H9 (cell line): ENCODE results near the gene PSMD6. TPM values are rescaled to one million over a fixed set of nuclear protein-coding genes. Genes with fewer than 3 reads are reported as not detected.

ENCODE experiments used
- DNase-seq: peaks from one replicate; pipeline ENCODE4 v3.0.0-alpha.2; 2017
- H2AFZ ChIP-seq: one replicate; pipeline ENCODE4 v1.6.1; 2013; ENCODE audit warnings: mild to moderate bottlenecking, low read length, control low read depth, moderate library complexity
- H2AK5ac ChIP-seq: 2 replicates; pipeline ENCODE4 v1.6.1; 2013; ENCODE audit warnings: low read length, control low read depth, mixed read lengths; ENCODE audit not compliant: insufficient read length
- H2BK120ac ChIP-seq: one replicate; pipeline ENCODE4 v1.6.1; 2013; ENCODE audit warnings: low read depth, mild to moderate bottlenecking, low read length, control low read depth, inconsistent platforms; ENCODE audit not compliant: poor library complexity, severe bottlenecking
- H2BK12ac ChIP-seq: 2 replicates; pipeline ENCODE4 v1.6.1; 2013; ENCODE audit warnings: low read length, control low read depth, mixed read lengths, low read depth; ENCODE audit not compliant: insufficient read length
- H2BK15ac ChIP-seq: 2 replicates; pipeline ENCODE4 v1.6.1; 2013; ENCODE audit warnings: low read depth, low read length, control low read depth
- H2BK20ac ChIP-seq: one replicate; pipeline ENCODE4 v1.6.1; 2013; ENCODE audit warnings: low read depth, mild to moderate bottlenecking, low read length, control low read depth, inconsistent platforms; ENCODE audit not compliant: poor library complexity, severe bottlenecking
- H2BK5ac ChIP-seq: 2 replicates; pipeline ENCODE4 v1.6.1; 2013; ENCODE audit warnings: low read length, control low read depth, mixed read lengths; ENCODE audit not compliant: insufficient read length
- H3K14ac ChIP-seq: 2 replicates; pipeline ENCODE4 v1.6.1; 2013; ENCODE audit warnings: low read length, control low read depth; ENCODE audit not compliant: insufficient read depth
- H3K18ac ChIP-seq: 2 replicates; pipeline ENCODE4 v1.6.1; 2013; ENCODE audit warnings: low read depth, mild to moderate bottlenecking, mixed read lengths, low read length, control low read depth; ENCODE audit not compliant: insufficient read length
- H3K23ac ChIP-seq: 2 replicates; pipeline ENCODE4 v1.6.1; 2013; ENCODE audit warnings: low read length, control low read depth, mixed read lengths, low read depth; ENCODE audit not compliant: insufficient read length
- H3K23me2 ChIP-seq: 2 replicates; pipeline ENCODE4 v1.6.1; 2013; ENCODE audit warnings: low read depth, mild to moderate bottlenecking, mixed read lengths, low read length, control low read depth; ENCODE audit not compliant: insufficient read length, poor library complexity, severe bottlenecking
- H3K27ac ChIP-seq: 2 replicates; pipeline ENCODE4 v1.5.1; 2013; ENCODE audit warnings: low read length, control low read depth, mixed read lengths, low read depth; ENCODE audit not compliant: insufficient read length
- H3K27me3 ChIP-seq: 2 replicates; pipeline ENCODE4 v1.6.1; 2013; ENCODE audit warnings: low read length, control low read depth, inconsistent platforms; ENCODE audit not compliant: insufficient read depth
- H3K4ac ChIP-seq: 2 replicates; pipeline ENCODE4 v1.6.1; 2013; ENCODE audit warnings: low read depth, mild to moderate bottlenecking, control low read depth, inconsistent platforms, low read length, moderate library complexity
- H3K4me1 ChIP-seq: 2 replicates; pipeline ENCODE4 v1.6.1; 2013; ENCODE audit warnings: low read length, control low read depth, inconsistent platforms; ENCODE audit not compliant: insufficient read depth
- H3K4me2 ChIP-seq: 2 replicates; pipeline ENCODE4 v1.6.1; 2013; ENCODE audit warnings: low read length, control low read depth, mixed read lengths; ENCODE audit not compliant: insufficient read length, insufficient read depth
- H3K56ac ChIP-seq: 2 replicates; pipeline ENCODE4 v1.6.1; 2013; ENCODE audit warnings: low read depth, mild to moderate bottlenecking, mixed read lengths, low read length, control low read depth; ENCODE audit not compliant: insufficient read length
- H3K79me1 ChIP-seq: 2 replicates; pipeline ENCODE4 v1.6.1; 2013; ENCODE audit warnings: low read depth, mild to moderate bottlenecking, moderate library complexity, low read length, control low read depth, inconsistent platforms; ENCODE audit not compliant: insufficient read depth, poor library complexity, severe bottlenecking
- H3K79me2 ChIP-seq: 2 replicates; pipeline ENCODE4 v1.6.1; 2013; ENCODE audit warnings: low read length, control low read depth, inconsistent platforms; ENCODE audit not compliant: insufficient read depth
- H3K9ac ChIP-seq: 2 replicates; pipeline ENCODE4 v1.6.1; 2013; ENCODE audit warnings: low read length, control low read depth, mixed read lengths; ENCODE audit not compliant: insufficient read length; ENCODE audit errors: extremely low read depth
- H3K9me3 ChIP-seq: one replicate; pipeline ENCODE4 v1.6.1; 2013; ENCODE audit warnings: low read depth, low read length, inconsistent platforms; ENCODE audit not compliant: control insufficient read depth
- H3T11ph ChIP-seq: one replicate; pipeline ENCODE4 v1.6.1; 2013; ENCODE audit warnings: mild to moderate bottlenecking, low read length, control low read depth, inconsistent platforms
- H4K20me1 ChIP-seq: one replicate; pipeline ENCODE4 v1.6.1; 2013; ENCODE audit not compliant: control insufficient read depth, insufficient read length, insufficient read depth
- H4K5ac ChIP-seq: 2 replicates; pipeline ENCODE4 v1.6.1; 2013; ENCODE audit warnings: low read depth, mild to moderate bottlenecking, mixed read lengths, low read length, control low read depth; ENCODE audit not compliant: insufficient read length
- H4K8ac ChIP-seq: replicated peaks from 2 replicates; pipeline ENCODE4 v1.6.1; 2013; ENCODE audit warnings: low read length, control low read depth, mixed read lengths, low read depth; ENCODE audit not compliant: insufficient read length
- H4K91ac ChIP-seq: 2 replicates; pipeline ENCODE4 v1.6.1; 2013; ENCODE audit warnings: low read depth, mild to moderate bottlenecking, moderate library complexity, mixed read lengths, low read length, control low read depth; ENCODE audit not compliant: insufficient read length
- H3K27ac Mint-ChIP-seq, 3 experiments: 2 replicates in 2 of 3; 3 replicates in 1 of 3; pipeline ENCODE4 v1.8.0; 2020 to 2021; ENCODE audit warnings: mixed read lengths in 3 of 3, mild to moderate bottlenecking in 1 of 3, moderate library complexity in 1 of 3
- H3K27me3 Mint-ChIP-seq: 2 replicates; pipeline ENCODE4 v1.8.0; 2021; ENCODE audit warnings: low read depth, mild to moderate bottlenecking, moderate library complexity, mixed read lengths
- H3K36me3 Mint-ChIP-seq, 3 experiments: 2 replicates in 2 of 3; 3 replicates in 1 of 3; pipeline ENCODE4 v1.8.0; 2020 to 2021; ENCODE audit warnings: low read depth in 3 of 3, mixed read lengths in 3 of 3; ENCODE audit not compliant: insufficient read depth in 1 of 3
- H3K4me1 Mint-ChIP-seq, 2 experiments: 2 replicates each; pipeline ENCODE4 v1.8.0; 2020; ENCODE audit warnings: mixed read lengths in 2 of 2
- H3K4me3 Mint-ChIP-seq, 2 experiments: 2 replicates in 1 of 2; 3 replicates in 1 of 2; pipeline ENCODE4 v1.8.0; 2020 to 2021; ENCODE audit warnings: mild to moderate bottlenecking in 2 of 2, mixed read lengths in 2 of 2, moderate library complexity in 1 of 2
- H3K9me3 Mint-ChIP-seq, 2 experiments: 2 replicates in 1 of 2; 3 replicates in 1 of 2; pipeline ENCODE4 v1.8.0; 2020; ENCODE audit warnings: mild to moderate bottlenecking in 2 of 2, mixed read lengths in 2 of 2, moderate library complexity in 1 of 2
- WGBS: extraction: QIAGEN DNeasy Blood & Tissue Kit; methylation state at CpG from one replicate; pipeline ENCODE4 v1.1.7; 2013; ENCODE audit warnings: missing lambda C conversion rate, low lambda C conversion rate, mixed read lengths; ENCODE audit not compliant: insufficient read length; ENCODE audit errors: extremely low coverage; 5-methylcytosine and 5-hydroxymethylcytosine counted together
- total RNA-seq: library from RNA; stranded (reverse); gene quantifications from 2 replicates; pipeline ENCODE4 v1.2.1, GENCODE V29; 2021
- TF ChIP-seq, protein P1 (sequence below): fragments of 200-600 bp; sonication (generic); conservative IDR thresholded peaks from 3 replicates; pipeline ENCODE4 v1.8.0; 2021; ENCODE audit warnings: antibody characterized with exemption, mild to moderate bottlenecking

PSMD6 gene
- total RNA-seq, 1 experiment from 2014 or later: 112 TPM

- Histone ChIP-seq H4K8ac (no peak overlapping the region), H2AFZ (no peak overlapping the region), H2BK5ac (no peak overlapping the region), H3K79me2 (no peaks in the 10 kb centered on the region), H3K23me2 (no peaks in the 10 kb centered on the region), H3K4ac (no peak overlapping the region), H4K20me1 (no peaks in the 10 kb centered on the region), H3K18ac (no peak overlapping the region), H4K5ac (no peak overlapping the region), H2BK120ac (no peak overlapping the region), H3K27ac (no peak overlapping the region), H3K79me1 (peaks cover 2% of the 10 kb centered on the region), H3K4me2 (no peak overlapping the region), H3K23ac (no peak overlapping the region), H3K4me1 (peaks cover 5% of the 10 kb centered on the region; the same call in 1 of the 2 replicates), H4K91ac (no peak overlapping the region), H3K9me3 (no peaks in the 10 kb centered on the region), H2BK20ac (no peak overlapping the region), H3K56ac (no peak overlapping the region), H3K9ac (no peak overlapping the region), H3K27me3 (no peaks in the 10 kb centered on the region), H2AK5ac (no peak overlapping the region), H3T11ph (no peak overlapping the region), H3K14ac (no peak overlapping the region), H2BK12ac (peak overlapping the region; percentile 70), H2BK15ac (no peak overlapping the region)
- Mint-ChIP-seq H3K4me1 (peaks cover 22 to 33% of the 10 kb centered on the region in 2 experiments), H3K4me3 (no peak overlapping the region), H3K27me3 (no peaks in the 10 kb centered on the region), H3K9me3 (no peaks in the 10 kb centered on the region), H3K36me3 (peaks cover 0 to 9% (median 0%) of the 10 kb centered on the region in 3 experiments; a peak in 3 of 7 replicates), H3K27ac (peak overlapping the region in 1 of 3 experiments; percentile 2; a peak in 2 of 7 replicates)
- no CpG with 5 or more reads among the region's 3 CpGs for WGBS
- TF ChIP-seq, protein P1, sequence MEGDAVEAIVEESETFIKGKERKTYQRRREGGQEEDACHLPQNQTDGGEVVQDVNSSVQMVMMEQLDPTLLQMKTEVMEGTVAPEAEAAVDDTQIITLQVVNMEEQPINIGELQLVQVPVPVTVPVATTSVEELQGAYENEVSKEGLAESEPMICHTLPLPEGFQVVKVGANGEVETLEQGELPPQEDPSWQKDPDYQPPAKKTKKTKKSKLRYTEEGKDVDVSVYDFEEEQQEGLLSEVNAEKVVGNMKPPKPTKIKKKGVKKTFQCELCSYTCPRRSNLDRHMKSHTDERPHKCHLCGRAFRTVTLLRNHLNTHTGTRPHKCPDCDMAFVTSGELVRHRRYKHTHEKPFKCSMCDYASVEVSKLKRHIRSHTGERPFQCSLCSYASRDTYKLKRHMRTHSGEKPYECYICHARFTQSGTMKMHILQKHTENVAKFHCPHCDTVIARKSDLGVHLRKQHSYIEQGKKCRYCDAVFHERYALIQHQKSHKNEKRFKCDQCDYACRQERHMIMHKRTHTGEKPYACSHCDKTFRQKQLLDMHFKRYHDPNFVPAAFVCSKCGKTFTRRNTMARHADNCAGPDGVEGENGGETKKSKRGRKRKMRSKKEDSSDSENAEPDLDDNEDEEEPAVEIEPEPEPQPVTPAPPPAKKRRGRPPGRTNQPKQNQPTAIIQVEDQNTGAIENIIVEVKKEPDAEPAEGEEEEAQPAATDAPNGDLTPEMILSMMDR: no peak
- DNase-seq: no peak
Observed at GRCh38 chr3:63975723-63976122, 47.6 kb downstream of the PSMD6 start.
